ENCODE data around the gene ZFP64. TPM values are rescaled to one million over a fixed set of nuclear protein-coding genes. Genes with fewer than 3 reads are reported as not detected.

The ZFP64 gene
- total RNA-seq, 1 donor from 2014 or later = 49.8 TPM

- FAIRE-seq (no peak), DNase-seq (ENCODE audit: low read depth) (no peak)
- Histone ChIP-seq H3K27me3 (ENCODE audit: control insufficient read depth, insufficient read depth, low read length) (no peaks in the 10 kb centered on the region), H3K4me3 (ENCODE audit: low read depth, low read length) (no peak overlapping the region), H3K36me3 (ENCODE audit: control insufficient read depth, insufficient read depth, low read length) (peaks cover 5% of the 10 kb centered on the region)
- no peak for TF ChIP-seq CTCF (IDR thresholded peaks at IDR 0.05; ENCODE audit: insufficient read depth, low read length, severe bottlenecking)
Measured at GRCh38 chr20:52171025-52171424, 20.6 kb downstream of the ZFP64 start.

GRCh38 chr20:52168116-52168515, 23.5 kb downstream of the ZFP64 start:
- DNase-seq (ENCODE audit: low read depth) (no peak), FAIRE-seq (no peak)
- Histone ChIP-seq H3K27me3 (ENCODE audit: control insufficient read depth, insufficient read depth, low read length) (no peaks in the 10 kb centered on the region), H3K4me3 (ENCODE audit: low read depth, low read length) (no peak overlapping the region), H3K36me3 (ENCODE audit: control insufficient read depth, insufficient read depth, low read length) (peaks cover 9% of the 10 kb centered on the region)
- no peak for TF ChIP-seq CTCF (IDR thresholded peaks at IDR 0.05; ENCODE audit: insufficient read depth, low read length, severe bottlenecking)

- no peak for FAIRE-seq
- H3K36me3 ChIP-seq (ENCODE audit: control insufficient read depth, insufficient read depth, low read length) = peaks cover 9% of the 10 kb centered on the region
- no peak for TF ChIP-seq CTCF (IDR thresholded peaks at IDR 0.05; ENCODE audit: insufficient read depth, low read length, severe bottlenecking)
Measured at GRCh38 chr20:52167232-52167840, 24.2 kb downstream of the ZFP64 start.

GRCh38 chr20:52166150-52166549, 25.4 kb downstream of the ZFP64 start:
- no peak for TF ChIP-seq CTCF (IDR thresholded peaks at IDR 0.05; ENCODE audit: insufficient read depth, low read length, severe bottlenecking)
- DNase-seq (ENCODE audit: low read depth) (no peak), FAIRE-seq (no peak)
- Histone ChIP-seq H3K4me3 (ENCODE audit: low read depth, low read length) (no peak overlapping the region), H3K27me3 (ENCODE audit: control insufficient read depth, insufficient read depth, low read length) (no peaks in the 10 kb centered on the region), H3K36me3 (ENCODE audit: control insufficient read depth, insufficient read depth, low read length) (peaks cover 9% of the 10 kb centered on the region)

More at GRCh38 chr20:52167232-52167840, 24.2 kb downstream of the ZFP64 start:
- no peak for DNase-seq (ENCODE audit: low read depth)
- no peak overlapping the region for H3K4me3 ChIP-seq (ENCODE audit: low read depth, low read length)
- no peaks in the 10 kb centered on the region for H3K27me3 ChIP-seq (ENCODE audit: control insufficient read depth, insufficient read depth, low read length)

- FAIRE-seq (no peak), DNase-seq (ENCODE audit: low read depth) (peak; percentile 13)
- peaks cover 23% of the 10 kb centered on the region for H3K36me3 ChIP-seq (ENCODE audit: control insufficient read depth, insufficient read depth, low read length)
- no peak for TF ChIP-seq CTCF (IDR thresholded peaks at IDR 0.05; ENCODE audit: insufficient read depth, low read length, severe bottlenecking)
- H3K27me3 ChIP-seq (ENCODE audit: control insufficient read depth, insufficient read depth, low read length) = no peaks in the 10 kb centered on the region
- no peak overlapping the region for H3K4me3 ChIP-seq (ENCODE audit: low read depth, low read length)
Measured at GRCh38 chr20:52160621-52161204, 30.9 kb downstream of the ZFP64 start.

All from bronchial epithelial cell (primary cell).